ENCODE data around the gene FOXN4. TPM values are rescaled to one million over a fixed set of nuclear protein-coding genes. Genes with fewer than 3 reads are reported as not detected.

Gene FOXN4
- total RNA-seq, 1 experiment from 2014 or later, result 0.52 TPM

DNA sequence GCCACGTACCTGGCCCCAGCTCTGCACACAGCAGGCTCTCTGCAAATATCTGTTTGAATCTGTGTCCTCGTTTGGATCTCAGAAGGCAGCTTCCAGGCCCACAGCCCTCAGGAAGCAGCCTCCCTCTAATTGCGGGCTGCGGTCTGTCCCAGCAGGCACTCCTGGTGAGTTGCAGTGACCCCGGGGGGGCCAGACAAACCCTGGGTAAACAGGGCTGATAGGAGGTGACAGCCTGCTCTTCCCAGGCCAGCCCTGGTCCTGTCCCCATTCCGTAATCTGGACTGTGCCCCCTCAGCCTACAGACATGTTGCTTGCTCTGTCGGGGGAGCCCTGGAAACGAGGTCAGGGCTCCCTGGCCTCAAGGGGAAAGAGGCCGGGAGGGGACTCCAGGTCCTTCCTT lies 2.0 kb downstream of the FOXN4 start (continued):
- TF ChIP-seq SRF (IDR thresholded peaks at IDR 0.05; ENCODE audit: low read depth) (no peak), TCF7L2 (IDR thresholded peaks at IDR 0.05; ENCODE audit: borderline replicate concordance, extremely low read depth, insufficient read depth, insufficient read length) (no peak)

DNA sequence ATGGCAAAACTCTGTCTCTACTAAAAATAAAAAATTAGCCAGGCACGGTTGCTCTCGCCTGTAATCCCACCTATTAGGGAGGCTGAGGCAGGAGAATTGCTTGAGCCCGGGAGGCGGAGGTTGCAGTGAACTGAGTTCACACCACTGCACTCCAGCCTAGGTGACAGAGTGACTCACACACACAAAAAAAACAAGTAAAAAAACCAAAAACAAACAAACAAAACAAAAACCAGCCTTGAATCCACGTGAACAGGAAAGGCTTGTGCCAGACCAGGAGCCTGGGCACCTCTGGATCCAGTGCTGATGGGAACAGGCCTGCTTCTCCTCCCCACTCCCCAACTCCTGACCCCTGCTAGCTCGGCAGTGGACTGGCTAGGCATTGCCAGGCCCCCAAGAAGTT lies 3.5 kb downstream of the FOXN4 start:
- no peaks in the 10 kb centered on the region for H3K9me2 ChIP-seq (ENCODE audit: insufficient read depth)
- ChIA-PET RAD21 (ENCODE audit: low non-redundant PET in 1 of 2, low total read pairs in 2 of 2, uncharacterized antibody in 2 of 2, unreplicated experiment in 2 of 2) (no interaction called here), POLR2A (no interaction called here), CTCF (no interaction called here)
- DNase-seq (ENCODE audit: low read depth, low spot score), result no peak
- intact Hi-C loops (cut with micrococcal nuclease), result no loop called here
- no peak for ATAC-seq
- no peak overlapping the region for H3K4me2 ChIP-seq (ENCODE audit: low read length)
- peaks cover 2 to 17% of the 10 kb centered on the region in 2 experiments; a peak in 3 of 4 replicates for H3K4me1 ChIP-seq (ENCODE audit: control insufficient read depth in 1 of 2, insufficient read depth in 2 of 2, low read length in 2 of 2)
- no TSS peak for BruUV-seq (replicated peaks)
- H3K27me3 ChIP-seq (ENCODE audit: insufficient read depth, low read length), result peaks cover 11% of the 10 kb centered on the region; the same call in 1 of the 2 replicates
- H2AFZ ChIP-seq (ENCODE audit: low read depth, low read length, poor library complexity, severe bottlenecking), result no peak overlapping the region
- H3K27ac ChIP-seq (ENCODE audit: low read depth, low read length), result no peak overlapping the region
- no peak overlapping the region for H3K9ac ChIP-seq (ENCODE audit: low read length)
- no peaks in the 10 kb centered on the region for H3K9me3 ChIP-seq (ENCODE audit: control insufficient read depth in 1 of 2, insufficient read depth in 1 of 2, low read depth in 1 of 2, low read length in 2 of 2)
- H3K79me2 ChIP-seq (ENCODE audit: insufficient read depth, low read length), result no peaks in the 10 kb centered on the region
- H3K4me3 ChIP-seq (replicated peaks in 1 of 2; ENCODE audit: low read depth in 1 of 2, low read length in 2 of 2), result no peak overlapping the region
- H4K20me1 ChIP-seq (ENCODE audit: insufficient read depth), result no peaks in the 10 kb centered on the region
- H3K36me3 ChIP-seq (ENCODE audit: control insufficient read depth in 1 of 2, insufficient read depth in 2 of 2, low read length in 2 of 2), result no peaks in the 10 kb centered on the region
- TF ChIP-seq ZNF274 (IDR thresholded peaks at IDR 0.05; ENCODE audit: low read depth, low read length) (no peak), SRF (IDR thresholded peaks at IDR 0.05; ENCODE audit: low read depth) (no peak), CBX3 (IDR thresholded peaks at IDR 0.05; ENCODE audit: low read depth) (no peak), POLR2A (IDR thresholded peaks at IDR 0.05; ENCODE audit: borderline replicate concordance, extremely low read depth, insufficient read depth, insufficient read length) (no peak), SP1 (IDR thresholded peaks at IDR 0.05; ENCODE audit: low read depth) (no peak), CEBPB (IDR thresholded peaks at IDR 0.05; ENCODE audit: low read depth) (no peak), POLR2AphosphoS5 (IDR thresholded peaks at IDR 0.05; ENCODE audit: low read depth, low read length) (no peak), ZFX (IDR thresholded peaks at IDR 0.05) (no peak), TCF7L2 (IDR thresholded peaks at IDR 0.05; ENCODE audit: borderline replicate concordance, extremely low read depth, insufficient read depth, insufficient read length) (no peak), EZH2phosphoT487 (IDR thresholded peaks at IDR 0.05; ENCODE audit: borderline replicate concordance) (no peak), EZH2 (IDR thresholded peaks at IDR 0.05) (no peak), ELF1 (IDR thresholded peaks at IDR 0.05; ENCODE audit: borderline replicate concordance, low read depth) (no peak), YY1 (IDR thresholded peaks at IDR 0.05; ENCODE audit: extremely low read depth, insufficient replicate concordance, low read depth, low read length) (no peak)
- TF ChIP-seq, protein P1, sequence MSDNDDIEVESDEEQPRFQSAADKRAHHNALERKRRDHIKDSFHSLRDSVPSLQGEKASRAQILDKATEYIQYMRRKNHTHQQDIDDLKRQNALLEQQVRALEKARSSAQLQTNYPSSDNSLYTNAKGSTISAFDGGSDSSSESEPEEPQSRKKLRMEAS (IDR thresholded peaks at IDR 0.05), result no peak
- TF ChIP-seq, protein P2, sequence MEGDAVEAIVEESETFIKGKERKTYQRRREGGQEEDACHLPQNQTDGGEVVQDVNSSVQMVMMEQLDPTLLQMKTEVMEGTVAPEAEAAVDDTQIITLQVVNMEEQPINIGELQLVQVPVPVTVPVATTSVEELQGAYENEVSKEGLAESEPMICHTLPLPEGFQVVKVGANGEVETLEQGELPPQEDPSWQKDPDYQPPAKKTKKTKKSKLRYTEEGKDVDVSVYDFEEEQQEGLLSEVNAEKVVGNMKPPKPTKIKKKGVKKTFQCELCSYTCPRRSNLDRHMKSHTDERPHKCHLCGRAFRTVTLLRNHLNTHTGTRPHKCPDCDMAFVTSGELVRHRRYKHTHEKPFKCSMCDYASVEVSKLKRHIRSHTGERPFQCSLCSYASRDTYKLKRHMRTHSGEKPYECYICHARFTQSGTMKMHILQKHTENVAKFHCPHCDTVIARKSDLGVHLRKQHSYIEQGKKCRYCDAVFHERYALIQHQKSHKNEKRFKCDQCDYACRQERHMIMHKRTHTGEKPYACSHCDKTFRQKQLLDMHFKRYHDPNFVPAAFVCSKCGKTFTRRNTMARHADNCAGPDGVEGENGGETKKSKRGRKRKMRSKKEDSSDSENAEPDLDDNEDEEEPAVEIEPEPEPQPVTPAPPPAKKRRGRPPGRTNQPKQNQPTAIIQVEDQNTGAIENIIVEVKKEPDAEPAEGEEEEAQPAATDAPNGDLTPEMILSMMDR (IDR thresholded peaks at IDR 0.05 in 2 of 3, conservative IDR thresholded peaks at IDR 0.05 in 1 of 3; ENCODE audit: borderline replicate concordance in 1 of 3, insufficient read depth in 1 of 3, low read depth in 2 of 3, low read length in 2 of 3), result no peak
- TF ChIP-seq, protein P3, sequence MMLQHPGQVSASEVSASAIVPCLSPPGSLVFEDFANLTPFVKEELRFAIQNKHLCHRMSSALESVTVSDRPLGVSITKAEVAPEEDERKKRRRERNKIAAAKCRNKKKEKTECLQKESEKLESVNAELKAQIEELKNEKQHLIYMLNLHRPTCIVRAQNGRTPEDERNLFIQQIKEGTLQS (IDR thresholded peaks at IDR 0.05), result no peak
- TF ChIP-seq, protein P4, sequence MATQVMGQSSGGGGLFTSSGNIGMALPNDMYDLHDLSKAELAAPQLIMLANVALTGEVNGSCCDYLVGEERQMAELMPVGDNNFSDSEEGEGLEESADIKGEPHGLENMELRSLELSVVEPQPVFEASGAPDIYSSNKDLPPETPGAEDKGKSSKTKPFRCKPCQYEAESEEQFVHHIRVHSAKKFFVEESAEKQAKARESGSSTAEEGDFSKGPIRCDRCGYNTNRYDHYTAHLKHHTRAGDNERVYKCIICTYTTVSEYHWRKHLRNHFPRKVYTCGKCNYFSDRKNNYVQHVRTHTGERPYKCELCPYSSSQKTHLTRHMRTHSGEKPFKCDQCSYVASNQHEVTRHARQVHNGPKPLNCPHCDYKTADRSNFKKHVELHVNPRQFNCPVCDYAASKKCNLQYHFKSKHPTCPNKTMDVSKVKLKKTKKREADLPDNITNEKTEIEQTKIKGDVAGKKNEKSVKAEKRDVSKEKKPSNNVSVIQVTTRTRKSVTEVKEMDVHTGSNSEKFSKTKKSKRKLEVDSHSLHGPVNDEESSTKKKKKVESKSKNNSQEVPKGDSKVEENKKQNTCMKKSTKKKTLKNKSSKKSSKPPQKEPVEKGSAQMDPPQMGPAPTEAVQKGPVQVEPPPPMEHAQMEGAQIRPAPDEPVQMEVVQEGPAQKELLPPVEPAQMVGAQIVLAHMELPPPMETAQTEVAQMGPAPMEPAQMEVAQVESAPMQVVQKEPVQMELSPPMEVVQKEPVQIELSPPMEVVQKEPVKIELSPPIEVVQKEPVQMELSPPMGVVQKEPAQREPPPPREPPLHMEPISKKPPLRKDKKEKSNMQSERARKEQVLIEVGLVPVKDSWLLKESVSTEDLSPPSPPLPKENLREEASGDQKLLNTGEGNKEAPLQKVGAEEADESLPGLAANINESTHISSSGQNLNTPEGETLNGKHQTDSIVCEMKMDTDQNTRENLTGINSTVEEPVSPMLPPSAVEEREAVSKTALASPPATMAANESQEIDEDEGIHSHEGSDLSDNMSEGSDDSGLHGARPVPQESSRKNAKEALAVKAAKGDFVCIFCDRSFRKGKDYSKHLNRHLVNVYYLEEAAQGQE (IDR thresholded peaks at IDR 0.05; ENCODE audit: low read depth), result no peak
- TF ChIP-seq, protein P5, sequence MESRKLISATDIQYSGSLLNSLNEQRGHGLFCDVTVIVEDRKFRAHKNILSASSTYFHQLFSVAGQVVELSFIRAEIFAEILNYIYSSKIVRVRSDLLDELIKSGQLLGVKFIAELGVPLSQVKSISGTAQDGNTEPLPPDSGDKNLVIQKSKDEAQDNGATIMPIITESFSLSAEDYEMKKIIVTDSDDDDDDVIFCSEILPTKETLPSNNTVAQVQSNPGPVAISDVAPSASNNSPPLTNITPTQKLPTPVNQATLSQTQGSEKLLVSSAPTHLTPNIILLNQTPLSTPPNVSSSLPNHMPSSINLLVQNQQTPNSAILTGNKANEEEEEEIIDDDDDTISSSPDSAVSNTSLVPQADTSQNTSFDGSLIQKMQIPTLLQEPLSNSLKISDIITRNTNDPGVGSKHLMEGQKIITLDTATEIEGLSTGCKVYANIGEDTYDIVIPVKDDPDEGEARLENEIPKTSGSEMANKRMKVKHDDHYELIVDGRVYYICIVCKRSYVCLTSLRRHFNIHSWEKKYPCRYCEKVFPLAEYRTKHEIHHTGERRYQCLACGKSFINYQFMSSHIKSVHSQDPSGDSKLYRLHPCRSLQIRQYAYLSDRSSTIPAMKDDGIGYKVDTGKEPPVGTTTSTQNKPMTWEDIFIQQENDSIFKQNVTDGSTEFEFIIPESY (IDR thresholded peaks at IDR 0.05; ENCODE audit: extremely low read depth, insufficient replicate concordance, low read length), result no peak

Measured in HCT116 (cell line).